ENCODE measurements around the gene ERBB4.

Gene ERBB4

DNA sequence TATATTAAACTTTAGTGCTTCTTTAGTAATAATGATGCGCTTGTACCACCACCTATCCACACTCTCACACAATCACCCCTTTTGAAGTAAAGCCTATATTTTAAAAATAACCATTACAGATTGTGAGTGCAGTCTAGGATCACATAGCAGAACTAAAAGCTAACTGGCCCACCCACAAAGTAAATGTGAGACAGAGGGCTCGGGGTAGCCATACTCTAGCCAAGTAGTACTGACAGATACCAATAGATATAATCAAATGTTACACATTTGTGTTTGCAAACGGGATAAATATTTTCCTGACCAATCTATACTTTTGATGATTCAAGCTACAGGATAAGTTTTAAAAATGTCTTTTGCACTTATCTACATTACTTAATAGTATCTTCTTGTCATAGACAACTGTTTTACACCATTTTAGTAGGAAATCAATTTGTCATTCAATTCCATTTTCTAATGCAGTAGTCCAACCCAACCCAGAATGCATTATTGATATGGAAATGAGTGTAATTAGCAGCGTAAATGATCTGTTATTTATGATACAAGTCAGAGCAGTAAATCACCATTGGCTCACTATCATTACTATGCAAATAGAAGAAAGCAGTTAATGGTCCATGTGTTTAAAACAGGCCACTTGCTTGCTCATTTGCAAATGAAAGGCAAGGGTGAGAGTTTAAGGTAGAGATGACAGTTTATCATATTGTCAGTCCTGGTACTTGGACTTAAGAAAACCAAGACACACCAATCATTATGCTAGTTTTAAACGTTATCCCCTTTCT is 111.8 kb downstream of the ERBB4 start:
- no peak for DNase-seq

DNA sequence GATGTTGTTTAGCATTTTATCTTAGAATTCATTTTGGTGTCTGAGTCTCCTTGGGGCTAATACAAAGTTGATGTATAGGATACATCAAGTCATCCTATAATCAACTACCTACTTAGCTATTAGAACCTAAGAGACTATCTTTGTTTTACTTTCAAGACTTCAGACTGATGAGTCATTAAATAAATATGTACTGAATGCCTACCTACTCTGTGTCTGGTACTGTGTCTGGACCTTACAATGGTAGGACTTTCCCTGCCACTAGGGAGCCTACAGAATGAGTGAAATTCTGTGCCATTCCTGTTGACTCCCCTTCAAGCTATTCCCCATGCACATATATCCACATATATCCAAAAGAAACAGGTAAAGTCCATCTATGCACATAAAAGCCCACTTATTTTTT is 114.5 kb downstream of the ERBB4 start:
- DNase-seq = no peak

DNA sequence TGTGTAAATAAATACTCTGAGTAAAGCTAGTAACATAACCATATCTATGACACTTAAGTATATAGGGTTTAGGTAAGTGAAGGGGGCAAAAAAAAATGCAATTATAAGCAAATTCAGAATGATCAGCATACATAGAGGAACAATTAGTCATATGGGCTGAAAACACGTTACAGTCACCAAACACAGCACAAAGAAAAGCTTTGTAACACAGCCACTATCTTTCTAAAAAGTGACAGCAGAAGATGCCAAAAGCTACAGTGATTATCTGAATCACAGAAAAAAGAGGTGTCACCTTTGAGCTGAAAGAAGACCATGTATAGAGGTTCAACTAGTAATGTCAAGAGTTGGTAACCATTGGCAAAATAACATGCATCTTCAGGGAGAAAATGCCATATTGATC is 115.5 kb downstream of the ERBB4 start:
- no peak for DNase-seq

- no peak for DNase-seq
These were observed 116.9 kb downstream of the ERBB4 start for GRCh38 chr2:212421556-212422334.

GRCh38 chr2:212416086-212416485 is 122.5 kb downstream of the ERBB4 start:
- no peak for DNase-seq

- DNase-seq = no peak
These were observed 123.8 kb downstream of the ERBB4 start for GRCh38 chr2:212414767-212415211.

DNA sequence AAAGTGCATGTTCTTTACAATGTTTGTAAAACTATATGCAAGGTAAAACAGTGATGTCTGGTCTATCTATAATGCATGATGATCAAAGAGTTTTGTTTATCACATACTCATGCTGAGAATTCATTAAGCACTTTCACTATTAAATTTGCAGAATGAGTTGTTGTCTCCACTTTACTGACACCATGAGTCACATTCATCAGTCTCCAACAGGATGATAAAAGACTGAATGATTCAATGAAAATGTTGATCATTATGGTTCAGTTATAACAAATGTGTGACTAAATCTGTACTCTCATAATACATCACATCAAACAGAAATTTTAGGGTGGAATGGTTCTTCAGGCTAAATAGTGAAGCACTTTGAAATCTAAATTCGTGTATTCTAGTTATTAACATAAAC is 129.0 kb downstream of the ERBB4 start:
- DNase-seq = no peak

- no peak for DNase-seq
These were observed 130.1 kb downstream of the ERBB4 start for GRCh38 chr2:212408524-212408923.

DNA sequence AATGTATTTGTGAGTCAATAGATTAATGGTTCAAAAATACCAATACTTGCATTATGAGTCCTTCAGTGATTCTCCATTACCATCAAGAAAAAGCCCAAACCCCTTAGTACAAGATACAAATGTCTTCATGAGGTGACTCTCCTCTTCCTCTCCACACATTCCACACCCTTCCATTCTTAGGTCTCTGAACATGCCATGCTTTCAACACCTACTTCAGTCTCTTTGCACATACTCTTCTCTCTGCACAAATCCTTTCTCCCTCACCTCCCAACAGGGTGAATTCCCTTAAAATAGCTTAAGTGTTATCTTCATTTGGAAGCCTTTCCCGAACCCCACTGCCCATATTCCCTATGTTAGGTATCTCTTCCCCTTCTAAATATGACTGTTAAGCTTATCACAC is 131.9 kb downstream of the ERBB4 start:
- DNase-seq = no peak

DNA sequence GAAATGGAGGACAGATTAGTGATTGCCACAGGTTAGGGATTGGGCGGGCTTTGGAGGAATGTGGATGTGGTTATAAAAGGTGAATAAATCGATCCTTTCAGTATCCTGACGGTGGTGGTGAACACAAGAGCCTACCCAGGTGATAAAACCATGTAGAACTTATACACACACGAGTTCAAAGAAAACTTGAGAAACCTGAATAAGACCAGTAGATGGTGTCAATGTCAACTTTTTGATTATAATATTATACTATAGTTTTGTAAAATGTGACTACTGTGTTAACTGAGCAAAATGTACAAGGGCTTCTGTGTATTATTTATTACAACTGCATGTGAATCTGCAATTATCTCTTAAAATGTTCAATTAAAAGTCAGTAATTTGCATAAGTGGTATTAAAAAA is 136.3 kb downstream of the ERBB4 start:
- no peak for DNase-seq

- DNase-seq = no peak
These were observed 140.3 kb downstream of the ERBB4 start for GRCh38 chr2:212398316-212398715.

- no peak for DNase-seq
These were observed 146.1 kb downstream of the ERBB4 start for GRCh38 chr2:212392544-212392943.

- peak; percentile 44 for DNase-seq
These were observed 146.6 kb downstream of the ERBB4 start for GRCh38 chr2:212392043-212392442.

GRCh38 chr2:212387146-212387545 is 151.5 kb downstream of the ERBB4 start:
- DNase-seq = no peak

- DNase-seq = no peak
These were observed 153.4 kb downstream of the ERBB4 start for GRCh38 chr2:212385241-212385640.

- no peak for DNase-seq
These were observed 154.6 kb downstream of the ERBB4 start for GRCh38 chr2:212384027-212384426.

GRCh38 chr2:212381428-212382102 is 157.0 kb downstream of the ERBB4 start:
- DNase-seq = no peak

- no peak for DNase-seq
These were observed 159.5 kb downstream of the ERBB4 start for GRCh38 chr2:212379103-212379502.

GRCh38 chr2:212367431-212367830 is 171.2 kb downstream of the ERBB4 start:
- DNase-seq = no peak

GRCh38 chr2:212364112-212364985 is 174.3 kb downstream of the ERBB4 start:
- DNase-seq = no peak

- DNase-seq = no peak
These were observed 177.3 kb downstream of the ERBB4 start for GRCh38 chr2:212361174-212361756.

DNA sequence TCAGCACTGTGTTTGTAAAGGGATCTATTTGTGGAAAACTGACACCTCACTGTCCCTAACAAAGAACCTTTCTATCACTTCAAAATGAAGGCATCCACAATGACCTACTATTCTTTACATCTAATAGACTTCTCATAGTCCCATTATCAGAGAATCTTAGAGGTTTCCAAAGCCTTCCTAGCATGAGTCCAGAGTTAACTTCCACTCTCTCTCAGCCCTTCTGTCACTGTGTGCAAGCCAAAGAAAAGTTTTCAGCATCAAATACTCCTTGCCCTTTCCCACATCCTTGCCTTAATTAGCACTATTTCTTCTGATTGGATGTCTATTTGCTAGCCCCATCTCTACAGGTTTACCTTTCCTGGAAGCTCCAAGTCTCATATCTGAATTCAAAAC is 178.5 kb downstream of the ERBB4 start:
- no peak for DNase-seq
